GM18517 (cell line): Measurements from ENCODE around the gene USP40.

ENCODE experiments used
- ATAC-seq: cut with Tn5 transposase; IDR thresholded peaks from one replicate; pipeline ENCODE4 v1.9.1; 2021; ENCODE audit warnings: mild to moderate bottlenecking, moderate library complexity; ENCODE audit not compliant: unreplicated experiment

Gene USP40

DNA sequence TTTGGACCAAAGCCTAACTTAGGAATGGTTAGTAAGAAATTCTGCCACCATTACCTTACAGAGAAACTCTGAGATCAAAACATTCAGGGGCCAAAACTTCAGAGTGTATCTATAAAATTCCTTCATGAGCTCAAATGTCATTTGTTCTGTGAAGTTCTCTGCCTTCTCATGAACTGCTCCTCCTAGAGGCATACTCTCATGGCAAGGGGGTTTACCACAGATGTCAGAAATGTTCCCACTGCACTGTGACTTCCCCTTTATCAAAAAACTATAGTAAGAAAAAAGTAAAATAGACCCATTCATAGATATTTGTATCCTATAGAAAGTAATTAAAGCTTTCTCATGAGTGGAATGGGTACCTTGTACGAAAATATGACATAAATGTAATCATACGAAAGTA is 68.5 kb downstream of the USP40 start:
- ATAC-seq = no peak

GRCh38 chr2:233497692-233498091 is 68.9 kb downstream of the USP40 start:
- no peak for ATAC-seq

GRCh38 chr2:233495503-233496496 is 70.8 kb downstream of the USP40 start:
- ATAC-seq = no peak

DNA sequence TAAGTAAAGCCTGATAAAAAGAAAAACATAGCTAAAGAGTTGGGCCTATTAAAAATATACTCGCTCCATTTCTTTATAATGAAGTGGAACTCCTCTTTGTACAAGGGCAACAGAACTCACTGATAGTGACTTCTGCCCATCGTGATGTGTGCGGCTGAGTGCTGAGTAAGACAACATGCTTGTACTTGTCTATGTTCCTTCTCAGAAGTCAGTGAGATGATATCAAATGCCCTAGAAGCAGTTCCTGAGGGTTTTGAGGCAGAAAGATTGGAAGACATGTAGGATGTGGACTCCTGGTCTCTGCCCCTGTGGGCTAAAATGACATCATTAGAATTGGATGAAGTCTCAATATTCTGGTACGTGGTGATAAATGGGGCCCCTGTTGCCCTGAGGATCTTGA is 73.8 kb downstream of the USP40 start:
- no peak for ATAC-seq

GRCh38 chr2:233492078-233492477 is 74.5 kb downstream of the USP40 start:
- ATAC-seq = no peak

DNA sequence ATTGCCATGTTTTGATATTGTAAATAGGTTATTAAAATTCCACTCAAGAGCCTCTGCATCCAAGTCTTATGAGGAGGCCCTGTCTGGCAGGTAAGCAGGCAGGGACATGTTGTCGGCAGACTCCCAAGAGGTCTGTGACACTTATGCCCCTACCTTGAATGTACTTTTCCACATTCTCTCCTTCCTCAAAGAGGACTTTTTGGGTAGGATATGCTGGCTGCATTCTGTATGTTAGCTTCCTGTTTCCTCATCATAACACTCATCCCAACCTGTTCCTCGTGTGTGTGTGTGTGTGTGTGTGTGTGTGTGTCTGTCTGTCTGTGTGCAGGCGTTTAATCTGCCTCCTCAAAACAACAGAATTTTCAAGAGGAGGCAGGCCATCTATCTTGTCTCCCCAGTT is 75.3 kb downstream of the USP40 start:
- no peak for ATAC-seq

DNA sequence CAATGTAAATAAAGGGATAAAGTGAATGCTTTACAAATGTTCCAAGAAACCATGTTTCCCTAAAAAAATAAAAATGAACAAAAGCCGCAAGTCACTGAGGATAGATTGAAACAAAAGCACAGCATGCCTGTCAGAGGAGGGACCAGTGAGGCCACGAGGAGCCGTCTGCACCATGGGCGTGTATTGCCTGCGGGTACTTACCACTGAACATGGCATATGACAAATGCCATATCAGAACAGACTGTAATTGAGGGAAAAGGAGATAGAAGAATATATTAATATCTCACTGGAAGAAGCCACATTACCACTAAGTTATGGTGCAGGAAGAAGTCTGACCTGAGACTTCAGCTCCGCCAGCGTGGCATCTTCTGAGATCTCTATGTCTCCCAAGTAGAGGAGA is 75.8 kb downstream of the USP40 start:
- ATAC-seq = no peak

GRCh38 chr2:233489666-233490065 is 76.9 kb downstream of the USP40 start:
- ATAC-seq = no peak

DNA sequence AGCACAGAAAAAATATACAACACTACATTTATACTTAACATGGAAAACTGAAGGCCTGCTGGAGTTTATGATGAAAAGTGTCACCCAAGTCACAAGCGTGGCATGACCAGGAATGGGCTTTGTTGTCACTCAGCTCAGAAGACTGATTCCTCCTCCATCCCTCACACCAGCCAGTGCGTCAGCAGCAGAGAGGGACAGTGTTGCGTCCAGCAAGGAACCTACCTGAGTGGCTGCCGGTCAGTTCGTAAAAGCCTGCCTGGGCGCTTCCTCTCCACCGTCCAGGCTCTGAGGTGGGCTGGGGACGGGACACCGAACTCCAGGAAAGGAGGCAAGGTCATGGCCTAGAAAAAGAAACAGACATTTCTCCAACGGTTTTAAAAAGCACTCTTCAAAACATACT is 77.4 kb downstream of the USP40 start:
- no peak for ATAC-seq

- ATAC-seq = no peak
Observed at GRCh38 chr2:233487748-233488345, 78.7 kb downstream of the USP40 start.

- ATAC-seq = no peak
Observed at GRCh38 chr2:233486778-233487552, 79.6 kb downstream of the USP40 start.

DNA sequence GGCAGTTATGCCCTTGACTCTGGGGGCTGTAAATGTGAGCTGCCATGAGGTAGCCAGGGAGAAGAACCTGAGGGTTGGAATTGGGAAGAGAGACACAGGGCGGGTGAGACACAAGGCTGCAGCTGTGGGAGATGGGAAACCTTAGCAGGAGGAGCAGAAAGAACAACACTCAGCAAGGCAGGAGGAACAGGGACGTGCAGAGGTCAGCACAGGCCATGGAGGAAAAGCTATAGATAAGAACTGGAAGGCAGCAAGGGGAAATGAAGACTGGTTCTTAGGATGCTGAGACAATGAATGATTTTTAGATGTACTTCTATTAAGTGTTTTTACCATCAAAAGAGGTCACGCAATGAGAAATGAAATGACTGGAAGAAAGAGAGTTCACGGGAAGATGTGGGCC is 80.2 kb downstream of the USP40 start:
- ATAC-seq = no peak

GRCh38 chr2:233485726-233486125 is 80.9 kb downstream of the USP40 start:
- ATAC-seq = no peak

DNA sequence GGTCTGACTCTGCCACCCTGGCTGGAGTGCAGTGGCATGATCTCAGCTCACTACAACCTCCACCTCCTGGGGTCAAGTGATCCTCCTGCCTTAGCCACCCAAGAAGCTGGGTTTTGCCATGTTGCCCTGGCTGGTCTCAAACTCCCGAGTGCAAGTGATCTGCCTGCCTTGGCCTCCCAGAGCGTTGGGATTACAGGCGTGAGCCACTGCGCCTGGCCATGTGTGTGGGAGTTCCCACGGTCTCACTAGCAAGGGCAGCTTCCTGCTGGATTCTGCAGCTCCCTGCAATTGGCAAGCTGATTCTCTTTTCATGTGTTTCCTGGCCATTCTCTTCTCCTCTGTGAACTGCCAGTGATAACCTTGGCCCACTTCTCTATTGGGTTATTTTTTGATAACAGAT is 84.0 kb downstream of the USP40 start:
- no peak for ATAC-seq

GRCh38 chr2:233481368-233482142 is 85.0 kb downstream of the USP40 start:
- ATAC-seq = no peak

- ATAC-seq = no peak
Observed at GRCh38 chr2:233480490-233481202, 85.9 kb downstream of the USP40 start.

- no peak for ATAC-seq
Observed at GRCh38 chr2:233479616-233480489, 86.7 kb downstream of the USP40 start.

GRCh38 chr2:233477548-233478433 is 88.8 kb downstream of the USP40 start:
- no peak for ATAC-seq
